GM19372 (cell line): Measurements from ENCODE around the gene FKBP2.

ENCODE experiments used
- ATAC-seq: cut with Tn5 transposase; IDR thresholded peaks from one replicate; pipeline ENCODE4 v1.9.1; 2021; ENCODE audit warnings: mild to moderate bottlenecking, low read depth, moderate library complexity; ENCODE audit not compliant: unreplicated experiment

FKBP2 gene

DNA sequence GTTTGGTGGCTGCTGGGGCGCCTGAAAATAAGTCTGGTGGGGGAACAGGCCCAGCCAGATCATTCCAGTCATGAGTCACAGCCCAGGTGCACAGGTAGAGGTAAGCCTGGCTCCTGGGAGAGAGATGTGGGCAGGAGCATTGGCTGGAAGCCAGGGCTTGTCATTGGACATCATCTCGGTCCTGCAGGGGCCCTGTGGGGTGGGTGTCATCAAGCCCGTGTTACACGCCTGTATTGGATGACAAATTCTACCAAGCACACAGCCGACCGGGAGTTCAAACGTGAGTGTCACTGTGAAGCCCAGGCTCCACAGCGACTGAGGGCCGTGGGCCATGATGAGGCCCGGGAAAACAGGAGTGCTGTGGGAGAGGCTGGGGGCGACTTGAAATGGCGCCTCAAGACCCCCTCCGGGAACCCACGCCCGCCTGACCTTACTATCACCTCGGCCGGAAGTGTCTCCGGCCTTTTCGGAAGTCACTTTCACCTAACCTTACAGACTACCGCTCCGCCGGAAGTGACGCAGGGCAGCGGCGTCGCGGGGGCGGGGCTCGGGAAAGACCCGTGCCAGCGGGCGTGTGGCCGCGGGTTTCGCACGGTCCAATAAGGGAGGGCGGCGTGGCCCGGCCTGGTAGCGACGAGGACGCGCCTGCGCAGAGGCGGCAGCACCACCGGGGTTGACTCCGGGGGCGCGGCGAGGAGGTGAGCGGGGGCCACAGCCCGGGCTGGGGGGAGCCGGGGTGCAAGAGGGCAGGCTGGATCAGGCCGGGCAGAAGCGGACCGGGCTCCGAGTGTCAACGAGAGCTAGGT is at the start of gene FKBP2:
TSS of gene FKBP2 (plus strand) at position 661 of the 806 bp plus-strand sequence. CDS start 1,293 bp downstream, outside the sequence.
- ATAC-seq, result peak; percentile 54

DNA sequence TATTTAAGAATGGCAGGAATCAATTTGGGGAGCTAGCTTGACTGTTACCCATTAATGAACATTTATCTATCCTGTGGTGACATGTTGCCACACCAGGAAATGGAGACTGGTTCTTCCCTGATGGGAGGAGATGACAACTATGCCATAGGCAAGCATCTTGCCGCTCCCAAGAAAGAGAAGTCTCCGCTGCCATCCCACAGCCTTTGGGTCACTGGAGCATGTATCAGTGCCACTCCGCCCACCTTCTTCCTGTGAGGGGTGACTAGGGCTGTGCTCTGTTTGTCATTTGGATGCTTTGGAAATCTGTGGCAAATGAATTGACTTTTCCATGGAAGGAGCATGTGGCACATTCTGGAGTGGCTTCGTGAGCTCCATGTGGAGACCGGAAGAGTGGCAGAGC is 48.5 kb upstream of the FKBP2 start:
- ATAC-seq, result no peak

GRCh38 chr11:64196626-64197025 is 44.3 kb upstream of the FKBP2 start:
- no peak for ATAC-seq

- no peak for ATAC-seq
Measured at GRCh38 chr11:64198511-64198910, 42.4 kb upstream of the FKBP2 start.

DNA sequence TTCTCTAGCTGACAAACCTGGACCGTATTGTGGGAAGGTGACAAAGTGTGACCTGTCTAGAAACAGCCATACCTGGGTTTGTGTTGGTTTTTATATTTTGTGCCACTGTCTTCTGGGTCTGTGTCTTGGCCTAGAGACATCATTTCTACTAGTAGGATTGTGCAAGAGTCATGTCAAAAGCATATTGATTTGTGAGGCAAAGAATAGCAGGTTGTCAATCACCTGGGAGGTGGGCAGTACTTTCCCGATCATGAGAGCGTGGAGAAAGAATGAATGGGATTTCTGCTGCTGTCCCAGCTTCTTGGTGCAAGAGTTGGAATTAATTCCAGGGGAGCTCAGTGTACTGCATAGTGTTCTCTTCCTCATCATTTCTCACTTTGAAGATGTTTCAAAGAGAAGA is 39.4 kb upstream of the FKBP2 start:
- no peak for ATAC-seq

- ATAC-seq, result no peak
Measured at GRCh38 chr11:64202992-64203391, 37.9 kb upstream of the FKBP2 start.

DNA sequence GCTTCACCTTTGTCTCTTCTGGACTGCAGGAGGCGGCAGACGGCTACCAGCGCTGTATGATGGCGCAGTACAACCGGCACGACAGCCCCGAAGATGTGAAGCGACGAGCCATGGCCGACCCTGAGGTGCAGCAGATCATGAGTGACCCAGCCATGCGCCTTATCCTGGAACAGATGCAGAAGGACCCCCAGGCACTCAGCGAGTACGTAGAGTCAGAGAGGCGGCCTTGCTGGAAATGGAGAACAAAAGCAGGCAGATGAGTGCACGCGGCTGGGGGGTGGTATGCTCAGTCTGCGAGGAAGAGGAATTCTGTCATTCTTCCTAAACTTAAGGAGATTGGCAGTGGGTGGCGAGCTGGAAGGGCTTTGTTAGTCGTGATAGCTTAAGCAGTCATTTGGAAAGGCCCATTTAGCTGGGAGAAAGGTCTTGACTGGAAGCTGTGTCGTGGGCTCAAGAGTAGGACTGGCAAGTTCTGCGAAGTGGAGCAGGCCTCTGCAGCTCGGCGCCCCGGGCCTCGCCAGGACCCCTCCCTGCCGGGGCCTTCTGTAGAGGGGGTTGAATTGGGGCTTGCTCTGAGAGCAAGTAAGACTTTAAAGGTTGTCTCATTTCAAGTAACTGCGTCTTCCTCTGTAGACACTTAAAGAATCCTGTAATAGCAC is 37.3 kb upstream of the FKBP2 start:
- ATAC-seq, result no peak

GRCh38 chr11:64204080-64204440 is 36.8 kb upstream of the FKBP2 start:
- no peak for ATAC-seq

GRCh38 chr11:64204464-64204989 is 36.4 kb upstream of the FKBP2 start:
- ATAC-seq, result no peak

DNA sequence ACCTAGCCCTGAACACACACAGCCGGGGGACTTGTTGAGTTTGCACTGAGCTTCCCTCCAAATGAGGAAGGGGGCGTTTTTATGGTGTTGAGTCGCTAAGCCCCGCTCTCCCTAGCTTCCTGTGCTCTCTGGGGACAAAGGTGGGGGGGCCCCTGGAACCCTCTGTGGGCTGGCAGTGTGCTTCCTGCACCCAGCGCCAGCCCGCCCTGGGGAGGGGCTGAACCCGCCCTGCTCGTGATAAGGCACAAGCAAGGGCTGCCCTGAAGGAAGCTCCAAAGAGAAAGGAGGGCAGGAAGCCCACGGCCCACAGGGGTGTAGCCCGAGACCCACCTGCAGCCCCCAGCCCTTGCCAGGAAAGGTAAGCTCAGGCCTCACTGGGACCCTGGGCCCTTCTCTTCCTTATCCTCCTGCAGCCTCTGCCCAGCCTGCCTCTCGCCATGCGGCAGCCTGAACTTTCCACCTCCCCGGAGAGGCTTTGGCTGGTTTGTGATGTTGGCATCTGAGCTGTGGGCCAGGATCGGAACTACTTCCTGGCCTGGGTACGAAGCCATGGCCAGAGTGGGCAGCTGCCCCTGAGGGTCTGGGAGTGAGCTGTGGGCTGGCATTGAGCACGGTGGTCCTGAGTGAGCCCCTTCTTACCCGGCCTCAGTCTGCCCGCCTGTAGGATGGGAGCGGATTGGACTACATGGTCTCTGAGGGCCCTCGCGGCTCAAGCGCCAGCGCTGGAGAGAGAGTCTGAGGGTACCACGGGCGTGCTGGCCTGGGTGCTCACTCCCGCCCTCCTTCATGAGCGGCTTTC is 34.2 kb upstream of the FKBP2 start, which contains the start of gene FERMT3:
TSS of gene FERMT3 (plus strand) at position 265 of the 799 bp plus-strand sequence. CDS start 644 bp downstream, outside the sequence.
- peak; percentile 44 for ATAC-seq

DNA sequence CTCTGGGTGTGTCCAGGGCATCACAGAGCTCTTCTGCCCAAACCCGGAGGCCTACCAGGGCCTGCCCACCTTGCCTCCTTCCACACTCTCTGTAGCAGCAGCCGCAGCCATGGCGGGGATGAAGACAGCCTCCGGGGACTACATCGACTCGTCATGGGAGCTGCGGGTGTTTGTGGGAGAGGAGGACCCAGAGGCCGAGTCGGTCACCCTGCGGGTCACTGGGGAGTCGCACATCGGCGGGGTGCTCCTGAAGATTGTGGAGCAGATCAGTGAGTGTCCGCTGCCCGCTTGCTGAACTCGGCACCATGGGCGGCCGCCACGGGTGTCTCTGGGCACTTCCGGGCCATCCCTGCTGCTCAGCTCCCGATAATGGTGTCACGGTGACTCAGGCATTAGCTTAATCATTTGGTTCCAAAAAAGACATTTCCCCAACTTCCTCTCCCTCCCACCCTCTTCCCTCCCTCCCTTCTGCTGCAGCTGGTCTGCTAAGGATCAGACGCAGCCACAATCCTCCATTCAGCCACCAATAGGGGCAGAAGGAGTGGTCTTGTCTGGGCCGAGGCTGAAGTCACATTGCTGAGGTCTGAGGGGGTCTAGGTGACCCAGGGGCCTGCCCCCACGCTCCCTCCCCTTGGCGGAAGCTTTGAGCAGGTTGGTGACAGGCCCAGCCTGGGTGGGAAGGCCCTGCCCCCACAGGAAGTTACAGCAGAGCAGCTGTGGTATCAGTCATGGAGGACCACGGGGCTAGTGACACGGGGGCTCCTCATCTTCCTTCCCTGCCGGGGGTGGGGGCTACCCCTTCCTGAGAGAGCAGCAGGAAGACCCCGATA is 33.4 kb upstream of the FKBP2 start:
- ATAC-seq, result no peak

DNA sequence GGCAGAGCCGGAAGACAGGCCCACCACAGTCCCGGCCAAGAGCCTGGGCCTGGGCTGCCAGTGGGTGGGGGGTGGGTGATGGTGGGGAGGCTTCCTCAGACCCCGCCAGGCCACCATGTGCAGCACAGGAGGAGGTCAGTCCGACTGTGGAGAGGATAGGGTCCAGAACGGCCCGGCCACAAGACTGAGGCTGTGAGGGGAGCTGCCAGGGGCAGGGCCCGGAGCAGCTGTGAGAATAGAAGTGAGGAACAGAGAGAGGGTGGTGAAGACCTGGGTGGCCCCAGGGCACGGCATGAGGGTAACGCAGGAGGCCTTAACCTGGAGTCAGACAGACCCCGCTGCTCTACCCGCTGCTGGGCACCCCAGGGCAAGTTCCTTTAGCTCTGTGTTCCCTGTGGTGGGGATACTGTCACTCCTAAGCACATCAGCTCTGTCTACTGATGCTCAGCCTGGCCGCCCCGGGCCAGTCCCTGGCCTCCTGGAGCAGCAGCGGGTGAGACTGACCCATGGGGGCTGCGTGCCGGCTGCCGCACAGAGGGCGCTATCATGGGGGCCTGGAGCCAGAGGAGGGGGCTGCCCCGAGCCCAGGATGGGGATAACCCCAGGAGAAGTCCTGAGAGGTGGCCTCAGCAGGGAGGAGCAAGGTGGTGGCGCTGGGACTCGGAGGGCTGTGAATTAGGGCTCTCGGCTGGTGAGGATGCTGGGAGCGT is 32.7 kb upstream of the FKBP2 start:
- ATAC-seq, result no peak

DNA sequence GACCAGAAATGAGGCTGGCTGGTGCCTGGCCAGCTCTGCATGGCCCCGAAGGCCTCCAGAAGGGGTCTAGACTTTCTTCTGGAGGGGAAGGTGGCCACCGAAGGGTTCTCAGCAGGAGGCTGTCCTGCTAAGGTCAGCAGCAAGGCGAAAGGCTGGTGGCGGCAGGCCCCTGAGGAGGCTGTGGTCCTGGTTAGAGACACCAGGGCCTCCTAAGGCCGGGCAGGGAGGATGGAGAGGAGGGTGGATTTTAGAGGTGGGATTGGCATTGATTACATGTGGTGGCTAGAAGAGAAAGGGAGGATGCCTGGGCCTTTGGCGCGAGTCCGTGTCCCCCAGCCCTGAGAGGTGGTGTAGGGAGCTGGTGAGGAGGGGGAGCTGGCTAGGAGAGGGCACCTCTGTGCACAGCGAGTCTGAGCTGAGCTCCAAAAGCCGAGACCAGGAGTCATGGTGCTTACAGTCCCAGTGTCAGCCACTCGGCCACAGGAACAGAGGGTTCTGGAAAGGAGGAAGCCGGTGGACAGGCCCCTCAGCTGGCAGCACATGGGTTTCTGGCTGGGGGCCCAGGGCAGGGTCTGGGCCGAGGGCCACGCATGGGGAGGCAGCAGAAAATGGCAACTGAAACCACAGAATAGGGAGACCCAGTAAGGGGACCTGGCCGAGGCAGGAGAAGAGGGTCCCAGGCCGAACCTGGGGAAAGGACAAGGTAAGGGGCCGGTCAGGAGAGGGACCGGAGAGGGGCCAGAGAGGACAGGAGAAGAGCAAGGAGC is 31.9 kb upstream of the FKBP2 start:
- no peak for ATAC-seq

DNA sequence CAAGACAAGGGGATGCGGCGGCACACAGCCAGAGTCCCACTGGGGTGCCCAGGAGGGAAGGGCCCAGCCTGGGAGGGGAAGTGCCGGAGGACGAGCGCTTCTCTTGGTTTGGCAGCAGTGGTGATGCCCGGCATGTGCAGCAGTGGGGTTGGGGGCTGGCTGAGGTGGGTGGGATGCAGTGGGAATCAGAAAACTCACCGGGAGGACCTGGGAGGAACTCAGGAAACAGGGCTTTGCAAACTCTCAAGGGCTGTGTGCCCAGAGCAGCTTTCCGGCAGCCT is 31.4 kb upstream of the FKBP2 start:
- no peak for ATAC-seq

- no peak for ATAC-seq
Measured at GRCh38 chr11:64210301-64211020, 30.4 kb upstream of the FKBP2 start.

DNA sequence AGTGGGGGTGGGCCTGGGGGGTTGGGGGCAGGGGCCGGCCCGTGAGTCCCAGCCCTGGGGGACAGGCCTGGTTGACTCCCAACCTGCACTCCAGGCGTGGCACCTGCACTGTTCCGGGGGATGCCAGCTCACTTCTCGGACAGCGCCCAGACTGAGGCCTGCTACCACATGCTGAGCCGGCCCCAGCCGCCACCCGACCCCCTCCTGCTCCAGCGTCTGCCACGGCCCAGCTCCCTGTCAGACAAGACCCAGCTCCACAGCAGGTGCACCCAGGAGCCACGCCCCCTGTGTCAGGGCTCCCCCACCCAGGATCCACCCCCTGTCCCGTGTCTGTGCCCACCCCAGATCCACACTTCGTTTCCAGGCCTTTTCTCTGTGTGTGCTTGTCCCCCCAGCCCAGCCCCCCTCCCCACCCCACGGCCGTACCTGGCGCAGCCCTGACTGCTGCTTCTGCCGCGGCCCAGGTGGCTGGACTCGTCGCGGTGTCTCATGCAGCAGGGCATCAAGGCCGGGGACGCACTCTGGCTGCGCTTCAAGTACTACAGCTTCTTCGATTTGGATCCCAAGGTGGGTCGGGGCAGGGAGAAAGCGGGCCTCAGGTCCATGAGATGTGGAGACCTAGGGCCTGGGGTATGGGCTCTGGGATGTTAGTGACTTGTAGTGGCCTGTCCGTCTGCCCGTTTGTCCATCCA is 29.6 kb upstream of the FKBP2 start:
- no peak for ATAC-seq

DNA sequence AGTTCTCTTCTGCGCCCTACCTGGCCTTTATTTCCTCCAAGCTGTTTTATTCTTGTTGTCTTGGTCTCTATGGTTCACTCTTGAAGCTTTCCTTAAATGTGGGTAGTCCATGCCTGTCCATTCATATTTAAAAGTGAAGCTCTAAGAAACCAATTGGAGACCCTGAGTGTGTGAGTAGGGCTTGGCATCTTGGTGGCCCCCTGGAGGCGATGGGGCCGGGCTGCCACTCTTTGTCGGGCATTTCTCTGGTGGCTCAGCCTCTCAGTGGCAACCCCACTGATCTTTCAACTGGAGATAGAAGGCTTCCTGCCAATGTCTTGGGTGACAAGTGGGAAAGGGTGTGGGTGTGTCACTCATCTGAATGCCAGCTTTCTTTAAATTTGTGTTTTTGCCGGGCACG is 24.0 kb upstream of the FKBP2 start:
- ATAC-seq, result no peak
